Pulmonary artery endothelial cell (primary cell): ENCODE data around the gene LRP2. TPM values are rescaled to one million over a fixed set of nuclear protein-coding genes. Genes with fewer than 3 reads are reported as not detected.
"Not testable (repeated sequence)": the region's sequence is repeated elsewhere in the genome, so short reads cannot be mapped to it uniquely, and the experiment has no call there.

ENCODE experiments used
- DNase-seq: peaks from one replicate; pipeline ENCODE4 v3.0.0-alpha.2; 2011; ENCODE audit warnings: low read depth, low spot score
- total RNA-seq: library from RNA; depleted of rRNA; stranded (reverse); fragments of >200 nt; gene quantifications from 2 replicates; pipeline ENCODE4 v1.2.3, GENCODE V29; 2014

The LRP2 gene
- total RNA-seq, 1 donor from 2014 or later = under 0.01 TPM

DNA sequence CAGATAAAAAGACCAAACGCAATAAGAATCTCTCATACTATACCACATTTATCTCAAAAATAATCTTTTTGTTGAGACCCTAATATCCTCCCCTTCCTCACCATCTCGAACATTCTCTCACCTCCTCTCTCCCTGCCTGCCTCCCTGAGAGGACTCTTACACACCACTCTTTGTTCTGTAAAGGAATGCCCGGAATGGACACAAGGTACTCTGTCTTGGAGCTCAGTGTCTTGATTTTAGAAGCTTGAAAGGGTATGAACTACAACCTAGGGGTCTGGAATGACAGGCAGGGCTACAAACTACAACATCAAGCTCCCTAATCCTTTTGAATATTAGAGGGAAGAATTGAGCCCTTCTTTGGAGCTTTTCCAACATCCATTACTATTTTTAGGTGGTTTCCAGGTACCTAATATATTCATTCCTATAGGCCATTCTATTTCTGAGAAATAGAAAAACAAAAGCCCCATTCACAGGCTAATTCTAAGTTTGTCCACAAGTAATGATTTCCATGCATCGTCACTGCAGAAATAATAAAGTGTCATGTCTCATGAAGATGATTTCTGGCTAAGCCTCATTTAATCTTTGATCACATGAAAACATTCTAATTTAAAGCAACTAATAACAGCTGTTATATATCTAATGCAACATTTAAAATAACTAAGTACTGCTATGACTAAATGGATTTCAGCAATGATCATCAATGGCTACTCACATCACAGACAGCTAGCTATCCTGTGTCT lies 60.6 kb downstream of the LRP2 start:
- DNase-seq = no peak

GRCh38 chr2:169300636-169301530 lies 61.5 kb downstream of the LRP2 start:
- DNase-seq = no peak

DNA sequence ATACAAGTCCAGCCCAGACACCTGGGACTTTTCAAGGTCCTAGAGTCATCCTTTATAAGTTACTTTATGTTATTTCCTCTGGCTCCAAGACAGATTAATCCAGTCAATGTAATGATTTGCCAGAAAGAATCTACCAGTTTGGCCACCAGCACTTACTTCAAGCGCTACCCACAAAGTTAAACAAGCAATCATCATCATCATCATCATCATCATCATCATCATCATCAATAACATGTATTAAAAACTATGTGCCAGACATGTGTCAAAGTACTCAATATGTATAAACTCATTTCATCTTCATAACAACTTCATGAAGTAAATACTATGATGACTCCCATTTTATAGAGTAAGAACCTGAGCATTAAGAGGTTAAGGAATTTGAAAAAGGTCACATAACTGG lies 64.3 kb downstream of the LRP2 start:
- DNase-seq = no peak

GRCh38 chr2:169294001-169294675 lies 68.2 kb downstream of the LRP2 start:
- no peak for DNase-seq

GRCh38 chr2:169291517-169291916 lies 70.8 kb downstream of the LRP2 start:
- DNase-seq = no peak

DNA sequence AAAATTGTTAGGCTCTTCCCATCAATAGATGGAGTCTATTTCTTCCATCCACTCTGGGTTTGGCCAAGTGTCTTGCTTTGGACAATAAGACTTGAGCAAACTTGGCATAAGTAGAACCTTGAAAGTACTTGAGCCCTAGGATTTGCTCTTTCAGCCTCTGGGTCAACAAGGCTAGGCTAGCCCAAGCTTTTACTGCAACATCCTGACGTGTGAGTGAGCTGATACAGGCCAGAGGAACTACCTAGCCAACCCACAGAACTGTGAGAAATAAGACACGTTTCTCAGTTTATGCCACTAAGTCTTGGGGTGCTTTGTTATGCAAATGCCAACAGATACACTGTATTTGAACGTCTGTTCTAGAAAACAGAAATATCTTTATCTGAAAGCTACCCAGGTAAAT lies 71.9 kb downstream of the LRP2 start:
- no peak for DNase-seq

GRCh38 chr2:169287666-169288065 lies 74.7 kb downstream of the LRP2 start:
- no peak for DNase-seq

DNA sequence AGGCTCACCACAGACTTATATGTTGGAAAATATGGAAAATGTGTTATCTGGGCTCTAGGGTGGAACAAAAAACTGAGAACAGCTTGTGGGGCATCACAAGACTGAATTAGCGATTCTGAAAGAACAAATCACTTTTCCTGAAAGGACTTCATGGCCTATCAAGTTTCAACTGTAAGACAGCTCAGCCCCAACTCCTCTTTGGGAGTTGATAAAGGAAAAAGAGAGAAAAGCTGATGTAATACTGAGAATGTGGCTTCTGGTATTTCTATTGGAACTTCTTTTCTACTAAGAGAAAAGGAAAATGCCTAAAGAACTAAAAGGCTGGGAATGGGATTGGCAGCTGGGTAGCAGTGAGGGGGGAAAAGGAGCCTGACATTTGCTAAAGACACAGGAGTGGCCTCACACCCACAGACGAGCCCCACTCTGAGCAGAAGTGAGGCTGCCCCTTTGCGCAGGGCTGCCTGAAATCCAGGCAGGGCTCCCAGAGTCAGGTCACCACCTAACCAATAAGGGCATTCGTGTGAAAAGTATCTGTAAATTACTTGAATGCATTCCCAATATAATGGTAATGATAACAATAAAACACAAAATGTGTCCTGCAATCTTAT lies 75.6 kb downstream of the LRP2 start:
- DNase-seq = no peak

- no peak for DNase-seq
Observed at GRCh38 chr2:169285531-169286235, 76.7 kb downstream of the LRP2 start.

GRCh38 chr2:169280502-169280901 lies 81.8 kb downstream of the LRP2 start:
- DNase-seq = no peak

DNA sequence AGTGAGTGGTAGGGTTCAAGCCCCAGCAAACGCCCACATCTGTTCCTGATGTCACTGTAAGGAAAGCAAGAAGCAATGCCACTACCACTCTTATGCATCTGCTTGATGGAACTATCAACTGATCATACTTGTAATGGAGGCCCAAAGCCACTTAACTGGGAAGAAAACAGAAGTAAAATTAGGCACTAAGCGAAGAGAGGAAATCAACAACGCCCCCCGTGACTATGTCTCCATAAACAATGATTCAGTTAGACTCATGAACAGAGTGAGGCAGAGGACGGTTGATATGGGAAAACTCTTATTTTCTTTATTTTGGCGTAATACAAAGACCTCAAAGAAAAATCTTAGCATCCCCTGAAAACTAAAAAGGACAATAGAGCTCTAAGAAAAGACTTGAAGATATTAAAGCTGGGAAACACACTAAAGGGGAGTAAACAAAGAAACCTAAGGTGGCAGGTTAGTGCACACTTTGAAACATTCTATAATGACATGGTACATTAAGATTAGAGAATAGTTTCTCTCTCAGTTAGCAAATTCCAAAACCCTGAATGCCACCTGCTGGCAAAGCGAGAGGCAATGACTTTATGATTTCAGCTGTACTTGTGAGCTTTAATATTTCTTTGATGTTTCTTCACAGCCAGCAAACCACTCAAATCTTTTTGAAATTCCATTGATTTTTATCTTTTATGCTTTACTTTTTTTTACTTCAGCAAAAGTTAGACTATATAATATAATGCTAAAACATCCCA lies 86.5 kb downstream of the LRP2 start:
- DNase-seq = no peak

DNA sequence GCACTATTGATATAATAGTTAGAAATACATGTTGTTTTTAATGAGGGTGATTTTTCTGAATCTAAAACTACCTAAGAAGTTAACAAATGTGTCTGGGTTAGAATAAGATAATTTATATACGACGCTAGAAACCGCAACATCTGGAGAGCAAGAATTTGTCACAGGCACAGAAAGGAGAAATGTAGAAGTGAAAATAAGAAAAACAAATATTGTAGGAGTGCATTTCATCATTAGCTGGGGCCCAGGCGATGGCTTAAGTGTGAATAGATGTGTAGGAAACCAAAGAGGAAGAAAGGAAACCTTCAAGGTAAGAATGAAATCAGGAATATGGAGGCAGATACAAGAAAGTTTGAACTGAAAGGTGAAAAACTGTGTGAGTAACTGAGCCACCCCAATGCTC lies 90.3 kb downstream of the LRP2 start:
- no peak for DNase-seq

- not testable (repeated sequence) for DNase-seq
Observed at GRCh38 chr2:169270574-169270973, 91.8 kb downstream of the LRP2 start.

GRCh38 chr2:169265591-169265990 lies 96.7 kb downstream of the LRP2 start:
- no peak for DNase-seq

GRCh38 chr2:169260846-169261642 lies 101.3 kb downstream of the LRP2 start:
- no peak for DNase-seq

- DNase-seq = no peak
Observed at GRCh38 chr2:169260246-169260645, 102.1 kb downstream of the LRP2 start.

DNA sequence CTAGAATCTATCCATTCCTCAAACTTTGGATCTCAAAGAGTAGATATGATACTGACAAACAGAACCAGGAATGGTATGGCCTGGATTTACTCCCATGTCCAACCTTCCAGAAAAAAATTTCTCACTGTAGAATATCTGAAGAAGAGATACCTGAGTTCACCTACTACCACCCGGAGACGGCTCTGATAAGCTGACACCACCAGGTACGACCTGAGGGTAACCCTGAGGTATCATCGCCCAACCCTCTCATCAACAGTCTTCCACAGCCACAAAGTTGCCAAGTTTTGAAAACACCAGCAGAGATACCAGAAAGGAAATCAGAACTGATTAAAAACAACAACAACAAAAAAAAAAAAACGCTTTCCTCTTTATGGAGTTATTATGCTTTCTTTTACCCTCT lies 102.9 kb downstream of the LRP2 start:
- no peak for DNase-seq

DNA sequence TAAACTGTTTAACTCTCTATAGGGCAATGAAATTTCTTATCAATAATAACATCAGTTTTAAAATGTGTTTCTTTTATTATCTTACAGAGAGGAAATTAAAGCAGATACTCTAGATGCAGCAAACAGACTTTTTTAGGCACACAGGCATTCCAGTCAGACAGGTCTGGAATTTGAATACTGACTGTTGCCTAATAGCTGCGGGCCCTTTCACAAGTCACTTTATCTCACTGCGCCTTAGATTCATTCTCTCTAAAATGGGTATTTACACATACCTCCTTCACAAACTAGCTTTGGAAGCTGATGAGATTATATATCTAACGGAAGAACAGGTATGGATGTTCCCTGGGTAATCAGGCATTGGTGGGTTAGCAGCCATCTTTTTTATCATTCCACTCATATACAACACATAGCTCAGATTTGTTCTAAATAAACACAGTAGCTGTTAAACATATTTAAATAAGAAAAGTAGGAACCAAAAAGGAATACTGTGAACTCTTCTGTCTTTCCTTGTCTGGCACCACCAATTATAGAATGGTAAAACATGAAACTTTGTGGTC lies 104.2 kb downstream of the LRP2 start:
- no peak for DNase-seq

DNA sequence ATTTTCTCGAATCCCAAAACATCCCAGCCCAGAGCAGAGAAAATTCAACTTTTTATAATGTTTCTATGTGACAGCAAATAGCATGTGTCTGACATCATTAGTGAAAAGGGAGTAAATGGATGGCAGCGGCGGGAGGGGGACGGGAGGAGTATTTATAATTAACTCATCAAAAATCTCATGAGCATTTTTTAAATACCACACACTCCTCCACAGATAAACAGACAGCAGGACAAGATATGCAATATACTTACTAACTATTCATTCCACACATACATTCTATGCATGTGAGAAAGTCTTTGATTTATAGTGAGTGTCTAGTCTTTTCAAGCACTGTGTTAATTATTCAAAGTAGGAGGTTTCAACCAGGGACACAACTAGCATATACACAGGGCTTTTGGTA lies 107.6 kb downstream of the LRP2 start:
- no peak for DNase-seq
